ENCODE measurements around the gene MRPL2. TPM values are rescaled to one million over a fixed set of nuclear protein-coding genes. Genes with fewer than 3 reads are reported as not detected.

Gene MRPL2
- total RNA-seq, 1 donor from 2014 or later = 47.4 TPM

DNA sequence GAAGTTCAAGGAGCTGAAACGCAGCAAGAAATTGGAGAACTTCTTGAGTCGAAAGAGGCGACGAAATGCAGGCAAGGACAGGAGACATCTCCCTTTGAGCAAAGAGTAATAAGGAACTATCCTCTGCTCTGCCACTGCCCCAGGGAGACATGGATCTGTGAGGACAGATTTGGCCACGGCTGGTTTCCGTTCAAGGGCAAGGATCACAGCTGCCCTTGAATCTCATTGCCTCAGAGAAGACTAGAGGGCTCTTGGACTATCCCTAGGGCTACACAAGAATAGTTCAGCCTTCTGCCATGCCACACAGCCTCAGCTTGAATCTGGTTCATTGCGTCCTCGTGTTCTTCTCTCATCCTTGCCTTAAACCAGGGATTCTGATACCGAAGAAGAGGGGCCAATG is 30.1 kb downstream of the MRPL2 start:
- H3K4me3 Mint-ChIP-seq (ENCODE audit: unreplicated experiment) = no peak overlapping the region
- peaks cover 14% of the 10 kb centered on the region for H3K79me2 ChIP-seq (ENCODE audit: insufficient read depth, low read length)
- peaks cover 19% of the 10 kb centered on the region for H3K36me3 Mint-ChIP-seq (ENCODE audit: low read depth, unreplicated experiment)
- no peak overlapping the region for H3K4me3 ChIP-seq (ENCODE audit: insufficient read depth, low read depth, low read length)
- H3K27me3 ChIP-seq (ENCODE audit: insufficient read depth, low read length) = no peaks in the 10 kb centered on the region
- H2AFZ ChIP-seq (ENCODE audit: low read depth, low read length) = no peak overlapping the region
- TF ChIP-seq EZH2 (IDR thresholded peaks at IDR 0.05; ENCODE audit: insufficient read depth, low read length) = no peak
- TF ChIP-seq, protein P1, sequence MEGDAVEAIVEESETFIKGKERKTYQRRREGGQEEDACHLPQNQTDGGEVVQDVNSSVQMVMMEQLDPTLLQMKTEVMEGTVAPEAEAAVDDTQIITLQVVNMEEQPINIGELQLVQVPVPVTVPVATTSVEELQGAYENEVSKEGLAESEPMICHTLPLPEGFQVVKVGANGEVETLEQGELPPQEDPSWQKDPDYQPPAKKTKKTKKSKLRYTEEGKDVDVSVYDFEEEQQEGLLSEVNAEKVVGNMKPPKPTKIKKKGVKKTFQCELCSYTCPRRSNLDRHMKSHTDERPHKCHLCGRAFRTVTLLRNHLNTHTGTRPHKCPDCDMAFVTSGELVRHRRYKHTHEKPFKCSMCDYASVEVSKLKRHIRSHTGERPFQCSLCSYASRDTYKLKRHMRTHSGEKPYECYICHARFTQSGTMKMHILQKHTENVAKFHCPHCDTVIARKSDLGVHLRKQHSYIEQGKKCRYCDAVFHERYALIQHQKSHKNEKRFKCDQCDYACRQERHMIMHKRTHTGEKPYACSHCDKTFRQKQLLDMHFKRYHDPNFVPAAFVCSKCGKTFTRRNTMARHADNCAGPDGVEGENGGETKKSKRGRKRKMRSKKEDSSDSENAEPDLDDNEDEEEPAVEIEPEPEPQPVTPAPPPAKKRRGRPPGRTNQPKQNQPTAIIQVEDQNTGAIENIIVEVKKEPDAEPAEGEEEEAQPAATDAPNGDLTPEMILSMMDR (IDR thresholded peaks at IDR 0.05; ENCODE audit: insufficient read depth, low read depth, low read length) = no peak
- no peak for DNase-seq (ENCODE audit: low read depth)
- no peak overlapping the region for H3K4me2 ChIP-seq (ENCODE audit: low read length)
- H3K4me1 Mint-ChIP-seq (ENCODE audit: low read depth, unreplicated experiment) = peaks cover 3% of the 10 kb centered on the region
- H3K9ac ChIP-seq (ENCODE audit: low read length) = no peak overlapping the region
- no peaks in the 10 kb centered on the region for H3K27me3 Mint-ChIP-seq (ENCODE audit: low read depth, unreplicated experiment)
- H3K9me3 Mint-ChIP-seq (ENCODE audit: unreplicated experiment) = no peaks in the 10 kb centered on the region
- FAIRE-seq = no peak
- H3K27ac ChIP-seq (ENCODE audit: low read depth, low read length) = no peak overlapping the region
- peaks cover 51% of the 10 kb centered on the region for H3K36me3 ChIP-seq (ENCODE audit: insufficient read depth, low read length)
- no peak overlapping the region for H3K27ac Mint-ChIP-seq (ENCODE audit: unreplicated experiment)
- peaks cover 44% of the 10 kb centered on the region for H4K20me1 ChIP-seq (ENCODE audit: insufficient read depth, low read length)
- no peaks in the 10 kb centered on the region for H3K9me3 ChIP-seq (ENCODE audit: insufficient read depth, low read depth, low read length)
- no peaks in the 10 kb centered on the region for H3K4me1 ChIP-seq (ENCODE audit: insufficient read depth, low read length)

DNA sequence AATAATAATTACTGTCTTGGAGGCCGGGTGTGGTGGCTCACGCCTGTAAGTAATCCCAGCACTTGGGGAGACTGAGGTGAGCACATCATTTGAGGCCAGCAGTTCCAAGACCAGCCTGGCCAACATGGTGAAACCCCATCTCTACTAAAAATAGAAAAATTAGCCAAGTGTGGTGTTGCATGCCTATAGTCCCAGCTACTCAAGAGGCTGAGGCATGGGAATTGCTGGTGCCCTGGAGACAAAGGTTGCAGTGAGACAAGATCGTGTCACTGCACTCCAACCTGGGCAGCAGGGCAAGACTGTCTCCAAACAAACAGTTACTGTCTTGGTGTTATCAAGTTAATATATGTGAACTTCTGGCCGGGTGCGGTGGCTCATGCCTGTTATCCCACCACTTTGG is 32.9 kb downstream of the MRPL2 start:
- Histone ChIP-seq H2AFZ (ENCODE audit: low read depth, low read length) (no peak overlapping the region), H3K4me1 (ENCODE audit: insufficient read depth, low read length) (peaks cover under 1% of the 10 kb centered on the region), H3K4me3 (ENCODE audit: insufficient read depth, low read depth, low read length) (no peak overlapping the region), H4K20me1 (ENCODE audit: insufficient read depth, low read length) (peaks cover 37% of the 10 kb centered on the region), H3K9ac (ENCODE audit: low read length) (no peak overlapping the region), H3K79me2 (ENCODE audit: insufficient read depth, low read length) (peaks cover 41% of the 10 kb centered on the region), H3K36me3 (ENCODE audit: insufficient read depth, low read length) (peaks cover 49% of the 10 kb centered on the region), H3K27ac (ENCODE audit: low read depth, low read length) (no peak overlapping the region), H3K27me3 (ENCODE audit: insufficient read depth, low read length) (no peaks in the 10 kb centered on the region), H3K4me2 (ENCODE audit: low read length) (no peak overlapping the region), H3K9me3 (ENCODE audit: insufficient read depth, low read depth, low read length) (no peaks in the 10 kb centered on the region)
- H3K4me1 Mint-ChIP-seq (ENCODE audit: low read depth, unreplicated experiment) = peaks cover 5% of the 10 kb centered on the region
- no peaks in the 10 kb centered on the region for H3K27me3 Mint-ChIP-seq (ENCODE audit: low read depth, unreplicated experiment)
- no peak overlapping the region for H3K4me3 Mint-ChIP-seq (ENCODE audit: unreplicated experiment)
- TF ChIP-seq EZH2 (IDR thresholded peaks at IDR 0.05; ENCODE audit: insufficient read depth, low read length) = no peak
- TF ChIP-seq, protein P1 (IDR thresholded peaks at IDR 0.05; ENCODE audit: insufficient read depth, low read depth, low read length) = no peak
- no peak for DNase-seq (ENCODE audit: low read depth)
- FAIRE-seq = no peak
- peaks cover 16% of the 10 kb centered on the region for H3K36me3 Mint-ChIP-seq (ENCODE audit: low read depth, unreplicated experiment)
- peak overlapping the region; percentile 72 for H3K27ac Mint-ChIP-seq (ENCODE audit: unreplicated experiment)
- H3K9me3 Mint-ChIP-seq (ENCODE audit: unreplicated experiment) = no peaks in the 10 kb centered on the region

DNA sequence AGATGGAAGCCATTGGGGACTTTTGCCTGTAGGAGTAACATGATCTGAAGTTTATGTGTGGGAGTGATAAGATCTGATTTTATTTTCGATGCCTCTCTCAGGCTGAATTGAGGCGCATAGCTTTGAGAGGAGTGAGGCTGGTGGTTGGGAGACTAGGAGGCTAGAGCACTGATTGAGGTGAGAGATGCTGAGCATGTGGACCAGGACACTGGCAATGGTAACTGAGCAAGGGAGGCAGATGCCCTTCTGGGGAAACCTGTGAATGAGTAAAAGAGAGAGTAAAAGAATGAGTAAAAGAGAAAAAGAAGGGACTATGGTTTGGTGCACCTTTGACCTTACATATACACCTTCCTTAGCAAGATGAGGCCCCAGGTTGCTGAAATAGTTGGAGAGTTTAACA is 34.8 kb downstream of the MRPL2 start:
- Mint-ChIP-seq H3K36me3 (ENCODE audit: low read depth, unreplicated experiment) (peaks cover 15% of the 10 kb centered on the region), H3K4me3 (ENCODE audit: unreplicated experiment) (peak overlapping the region; percentile 69), H3K4me1 (ENCODE audit: low read depth, unreplicated experiment) (peaks cover 7% of the 10 kb centered on the region), H3K9me3 (ENCODE audit: unreplicated experiment) (no peaks in the 10 kb centered on the region), H3K27me3 (ENCODE audit: low read depth, unreplicated experiment) (no peaks in the 10 kb centered on the region), H3K27ac (ENCODE audit: unreplicated experiment) (no peak overlapping the region)
- FAIRE-seq (no peak), DNase-seq (ENCODE audit: low read depth) (no peak)
- peaks cover 37% of the 10 kb centered on the region for H4K20me1 ChIP-seq (ENCODE audit: insufficient read depth, low read length)
- H3K36me3 ChIP-seq (ENCODE audit: insufficient read depth, low read length) = peaks cover 50% of the 10 kb centered on the region
- peaks cover 7% of the 10 kb centered on the region for H3K4me1 ChIP-seq (ENCODE audit: insufficient read depth, low read length)
- H3K4me3 ChIP-seq (ENCODE audit: insufficient read depth, low read depth, low read length) = no peak overlapping the region
- H3K9ac ChIP-seq (ENCODE audit: low read length) = peak overlapping the region; percentile 2
- no peak overlapping the region for H3K27ac ChIP-seq (ENCODE audit: low read depth, low read length)
- TF ChIP-seq EZH2 (IDR thresholded peaks at IDR 0.05; ENCODE audit: insufficient read depth, low read length) = no peak
- TF ChIP-seq, protein P1 (IDR thresholded peaks at IDR 0.05; ENCODE audit: insufficient read depth, low read depth, low read length) = no peak
- no peak overlapping the region for H2AFZ ChIP-seq (ENCODE audit: low read depth, low read length)
- H3K4me2 ChIP-seq (ENCODE audit: low read length) = peak overlapping the region; percentile 3
- H3K9me3 ChIP-seq (ENCODE audit: insufficient read depth, low read depth, low read length) = no peaks in the 10 kb centered on the region
- H3K27me3 ChIP-seq (ENCODE audit: insufficient read depth, low read length) = no peaks in the 10 kb centered on the region
- peaks cover 52% of the 10 kb centered on the region for H3K79me2 ChIP-seq (ENCODE audit: insufficient read depth, low read length)
